ENCODE results near the gene RBMS2. TPM values are rescaled to one million over a fixed set of nuclear protein-coding genes. Genes with fewer than 3 reads are reported as not detected.

RBMS2 gene
- total and polyA plus RNA-seq, 10 of the 15 experiments (the other 5 are each of a cell fraction or from before 2014, with no cell fraction given): 0.56 to 7.1 (median 2.4) TPM

- H4K20me1 ChIP-seq (ENCODE audit: control insufficient read depth, insufficient read depth): no peaks in the 10 kb centered on the region
- H3K27me3 ChIP-seq (replicated peaks in 1 of 2; ENCODE audit: control insufficient read depth in 2 of 2, insufficient read depth in 2 of 2, low read length in 1 of 2): no peaks in the 10 kb centered on the region
- no peaks in the 10 kb centered on the region for H3K36me3 ChIP-seq (ENCODE audit: control insufficient read depth in 2 of 2, insufficient read depth in 2 of 2, low read length in 1 of 2)
- no peak overlapping the region for H3K9ac ChIP-seq (ENCODE audit: control insufficient read depth, insufficient read depth, low read length)
- no peak for FAIRE-seq
- no peak overlapping the region for H2AFZ ChIP-seq (ENCODE audit: control insufficient read depth, low read depth, low read length)
- in situ Hi-C loops (cut with MboI) (no loop called here), intact Hi-C loops (cut with micrococcal nuclease; ENCODE audit: unreplicated experiment) (no loop called here)
- DNase-seq (ENCODE audit: low read depth, low spot score): no peak
- no peak overlapping the region for H3K4me2 ChIP-seq (ENCODE audit: control insufficient read depth, insufficient read depth)
- no peaks in the 10 kb centered on the region for H3K79me2 ChIP-seq (ENCODE audit: control insufficient read depth, insufficient read depth, low read length)
- 58% methylated on average over 10 of the region's 10 CpGs for WGBS (ENCODE audit: insufficient coverage, insufficient replicate concordance, low lambda C conversion rate, missing lambda C conversion rate)
- no peak overlapping the region for H3K4me3 ChIP-seq
- SMC1A ChIA-PET (ENCODE audit: uncharacterized antibody, unreplicated experiment): no interaction called here
- TF ChIP-seq STAT1 (conservative IDR thresholded peaks at IDR 0.05): no peak
- TF ChIP-seq, protein P1, sequence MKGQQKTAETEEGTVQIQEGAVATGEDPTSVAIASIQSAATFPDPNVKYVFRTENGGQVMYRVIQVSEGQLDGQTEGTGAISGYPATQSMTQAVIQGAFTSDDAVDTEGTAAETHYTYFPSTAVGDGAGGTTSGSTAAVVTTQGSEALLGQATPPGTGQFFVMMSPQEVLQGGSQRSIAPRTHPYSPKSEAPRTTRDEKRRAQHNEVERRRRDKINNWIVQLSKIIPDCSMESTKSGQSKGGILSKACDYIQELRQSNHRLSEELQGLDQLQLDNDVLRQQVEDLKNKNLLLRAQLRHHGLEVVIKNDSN (IDR thresholded peaks at IDR 0.05; ENCODE audit: borderline replicate concordance, extremely low read length, insufficient read depth, low read depth, low read length): no peak
- POLR2A ChIA-PET: no interaction called here
- H3K4me1 ChIP-seq (ENCODE audit: control insufficient read depth, insufficient read depth, low read length): no peaks in the 10 kb centered on the region
- CTCF ChIA-PET: interaction anchor here (1.9 to 3.7 kb wide), 2 partner anchors 10 to 11 kb away, joined by 7 to 27 read pairs; no protein-coding TSS in a partner anchor
- H3K9me3 ChIP-seq (replicated peaks; ENCODE audit: control insufficient read depth, insufficient read depth, low read length): no peaks in the 10 kb centered on the region
- BruUV-seq (replicated peaks): no TSS peak
- RAD21 ChIA-PET (ENCODE audit: unreplicated experiment): interaction anchor here (2.0 kb wide), 1 partner anchor 57 kb away, joined by 9 read pairs; no protein-coding TSS in a partner anchor
- ATAC-seq: no peak
- no peak overlapping the region for H3K27ac ChIP-seq (ENCODE audit: control insufficient read depth, insufficient read depth)
These were observed 57.4 kb downstream of the RBMS2 start for GRCh38 chr12:56578983-56579546.

DNA sequence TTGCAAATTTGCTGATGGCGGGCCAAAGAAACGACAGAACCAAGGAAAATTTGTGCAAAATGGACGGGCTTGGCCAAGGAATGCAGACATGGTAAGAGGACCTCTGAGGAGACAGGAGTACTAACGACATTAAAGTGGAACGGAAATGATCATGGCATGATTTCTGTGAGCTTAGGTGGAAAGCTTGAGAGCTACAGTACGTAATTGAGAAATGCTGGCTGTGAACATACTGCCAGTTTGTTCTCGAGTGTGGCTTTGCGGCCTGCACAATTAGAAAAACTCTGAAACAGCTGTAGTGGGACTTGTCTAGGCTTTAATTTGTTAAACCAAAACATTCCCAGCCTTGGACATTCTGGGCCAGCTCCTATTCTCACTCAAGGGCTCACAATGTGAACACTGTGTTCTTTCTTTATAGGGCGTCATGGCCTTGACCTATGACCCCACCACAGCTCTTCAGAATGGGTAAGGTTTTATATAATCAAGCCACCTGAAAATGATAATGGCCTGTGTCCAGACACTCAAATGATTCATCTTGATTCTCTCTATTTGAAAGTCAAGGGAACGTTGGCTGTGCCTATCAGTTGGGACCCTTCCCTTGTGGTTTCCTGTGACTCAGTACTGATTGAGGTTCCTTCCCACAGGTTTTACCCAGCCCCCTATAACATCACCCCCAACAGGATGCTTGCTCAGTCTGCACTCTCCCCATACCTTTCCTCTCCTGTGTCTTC lies 60.0 kb downstream of the RBMS2 start:
- 71% methylated on average over 10 of the region's 10 CpGs for WGBS (ENCODE audit: insufficient coverage, insufficient replicate concordance, low lambda C conversion rate, missing lambda C conversion rate)
- BruUV-seq (replicated peaks): no TSS peak
- H3K4me1 ChIP-seq (ENCODE audit: control insufficient read depth, insufficient read depth, low read length): no peaks in the 10 kb centered on the region
- H3K9me3 ChIP-seq (replicated peaks; ENCODE audit: control insufficient read depth, insufficient read depth, low read length): no peaks in the 10 kb centered on the region
- FAIRE-seq: no peak
- no peaks in the 10 kb centered on the region for H3K79me2 ChIP-seq (ENCODE audit: control insufficient read depth, insufficient read depth, low read length)
- DNase-seq (ENCODE audit: low read depth, low spot score): peak; percentile 35
- CTCF ChIA-PET: interaction anchor here (0.8 to 3.7 kb wide), 7 partner anchors 8 to 70 kb away, joined by 3 to 27 read pairs (median 5); no protein-coding TSS in a partner anchor
- H2AFZ ChIP-seq (ENCODE audit: control insufficient read depth, low read depth, low read length): no peak overlapping the region
- H3K27ac ChIP-seq (ENCODE audit: control insufficient read depth, insufficient read depth): no peak overlapping the region
- ATAC-seq: peak; percentile 88
- no peaks in the 10 kb centered on the region for H3K36me3 ChIP-seq (ENCODE audit: control insufficient read depth in 2 of 2, insufficient read depth in 2 of 2, low read length in 1 of 2)
- no peaks in the 10 kb centered on the region for H4K20me1 ChIP-seq (ENCODE audit: control insufficient read depth, insufficient read depth)
- no peak overlapping the region for H3K4me3 ChIP-seq
- RAD21 ChIA-PET (ENCODE audit: unreplicated experiment): interaction anchor here (1.6 to 1.9 kb wide), 2 partner anchors 54 to 67 kb away, joined by 3 to 7 read pairs; no protein-coding TSS in a partner anchor
- in situ Hi-C loops (cut with MboI): no loop called here
- POLR2A ChIA-PET: no interaction called here
- H3K9ac ChIP-seq (ENCODE audit: control insufficient read depth, insufficient read depth, low read length): no peak overlapping the region
- intact Hi-C loops (cut with micrococcal nuclease; ENCODE audit: unreplicated experiment): no loop called here
- SMC1A ChIA-PET (ENCODE audit: uncharacterized antibody, unreplicated experiment): interaction anchor here (0.6 to 2.2 kb wide), 6 partner anchors 9 to 365 kb away, joined by 3 to 10 read pairs (median 4); no protein-coding TSS in a partner anchor
- no peak overlapping the region for H3K4me2 ChIP-seq (ENCODE audit: control insufficient read depth, insufficient read depth)
- H3K27me3 ChIP-seq (replicated peaks in 1 of 2; ENCODE audit: control insufficient read depth in 2 of 2, insufficient read depth in 2 of 2, low read length in 1 of 2): no peaks in the 10 kb centered on the region
- peak; percentile 32; the same call in 1 of the 2 replicates for TF ChIP-seq CREM (IDR thresholded peaks at IDR 0.05; ENCODE audit: low read depth)
- peak; percentile 50 for TF ChIP-seq NR2C1 (IDR thresholded peaks at IDR 0.05)
- 0 out of 2 replicates have a peak, but pooled peaks have one; percentile 15 for TF ChIP-seq MTA2 (IDR thresholded peaks at IDR 0.05; ENCODE audit: low read depth)
- peak; percentile 79 for TF ChIP-seq NFIC (IDR thresholded peaks at IDR 0.05; ENCODE audit: low read depth, low read length)
- peak; percentile 25; the same call in 1 of the 2 replicates for TF ChIP-seq FOXM1 (IDR thresholded peaks at IDR 0.05; ENCODE audit: low read depth, low read length)
- TF ChIP-seq HCFC1 (IDR thresholded peaks at IDR 0.05; ENCODE audit: low read length): no peak
- no peak for TF ChIP-seq TARDBP (IDR thresholded peaks at IDR 0.05; ENCODE audit: borderline replicate concordance)
- TF ChIP-seq EED (IDR thresholded peaks at IDR 0.05; ENCODE audit: low read depth): peak; percentile 65; the same call in 1 of the 2 replicates
- TF ChIP-seq RAD21 (IDR thresholded peaks at IDR 0.05; ENCODE audit: insufficient read depth, low read depth, low read length): no peak
- TF ChIP-seq IRF4 (IDR thresholded peaks at IDR 0.05; ENCODE audit: low read depth, low read length): 0 out of 2 replicates have a peak, but pooled peaks have one; percentile 33
- TF ChIP-seq ETV6 (conservative IDR thresholded peaks at IDR 0.05 in 1 of 2, IDR thresholded peaks at IDR 0.05 in 1 of 2; ENCODE audit: borderline replicate concordance in 1 of 2, low read depth in 1 of 2): 0 out of 4 replicates have a peak, but pooled peaks of 1 of the 2 experiments have one; percentile 33
- TF ChIP-seq NR2F1 (conservative IDR thresholded peaks at IDR 0.05): peak; percentile 70
- TF ChIP-seq MTA3 (IDR thresholded peaks at IDR 0.05; ENCODE audit: borderline replicate concordance, low read length): no peak
- no peak for TF ChIP-seq EZH2 (IDR thresholded peaks at IDR 0.05; ENCODE audit: borderline replicate concordance, control insufficient read depth, low read depth, low read length)
